Fibroblast of pulmonary artery (primary cell): ENCODE measurements around the gene ENAH.

Source experiments
- DNase-seq: peaks from one replicate; pipeline ENCODE4 v3.0.0-alpha.2; 2010; ENCODE audit warnings: low read depth
- H3K4me3 ChIP-seq: replicated peaks from 2 replicates; pipeline ENCODE4 v1.5.1; 2011; ENCODE audit warnings: low read depth, mild to moderate bottlenecking, control low read depth, low read length, moderate library complexity
- TF ChIP-seq, protein P1 (sequence below): IDR thresholded peaks from 2 replicates; pipeline ENCODE4 v1.5.1; 2011; ENCODE audit warnings: mild to moderate bottlenecking, control low read depth, low read length, inconsistent platforms; ENCODE audit errors: missing control alignments

The ENAH gene

DNA sequence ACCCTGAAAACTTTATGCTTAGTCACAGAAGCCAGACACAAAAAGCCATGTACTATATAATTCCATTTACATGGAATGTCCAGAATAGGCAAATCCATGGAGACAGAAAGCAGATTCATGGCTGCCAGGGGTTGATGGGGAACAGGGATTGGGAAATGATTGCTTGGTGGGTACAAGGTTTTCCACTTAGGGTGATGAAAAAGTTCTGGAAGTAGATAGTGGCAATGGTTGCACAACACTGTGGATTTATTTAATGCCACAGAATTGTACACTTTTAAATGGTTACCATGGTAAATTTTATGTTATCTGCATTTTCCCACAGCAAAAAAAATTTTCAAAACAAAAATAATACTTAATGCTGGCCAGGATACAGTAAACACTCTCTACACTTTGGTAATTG is 40.6 kb downstream of the ENAH start:
- TF ChIP-seq, protein P1, sequence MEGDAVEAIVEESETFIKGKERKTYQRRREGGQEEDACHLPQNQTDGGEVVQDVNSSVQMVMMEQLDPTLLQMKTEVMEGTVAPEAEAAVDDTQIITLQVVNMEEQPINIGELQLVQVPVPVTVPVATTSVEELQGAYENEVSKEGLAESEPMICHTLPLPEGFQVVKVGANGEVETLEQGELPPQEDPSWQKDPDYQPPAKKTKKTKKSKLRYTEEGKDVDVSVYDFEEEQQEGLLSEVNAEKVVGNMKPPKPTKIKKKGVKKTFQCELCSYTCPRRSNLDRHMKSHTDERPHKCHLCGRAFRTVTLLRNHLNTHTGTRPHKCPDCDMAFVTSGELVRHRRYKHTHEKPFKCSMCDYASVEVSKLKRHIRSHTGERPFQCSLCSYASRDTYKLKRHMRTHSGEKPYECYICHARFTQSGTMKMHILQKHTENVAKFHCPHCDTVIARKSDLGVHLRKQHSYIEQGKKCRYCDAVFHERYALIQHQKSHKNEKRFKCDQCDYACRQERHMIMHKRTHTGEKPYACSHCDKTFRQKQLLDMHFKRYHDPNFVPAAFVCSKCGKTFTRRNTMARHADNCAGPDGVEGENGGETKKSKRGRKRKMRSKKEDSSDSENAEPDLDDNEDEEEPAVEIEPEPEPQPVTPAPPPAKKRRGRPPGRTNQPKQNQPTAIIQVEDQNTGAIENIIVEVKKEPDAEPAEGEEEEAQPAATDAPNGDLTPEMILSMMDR, result no peak
- no peak overlapping the region for H3K4me3 ChIP-seq
- peak; percentile 82 for DNase-seq

DNA sequence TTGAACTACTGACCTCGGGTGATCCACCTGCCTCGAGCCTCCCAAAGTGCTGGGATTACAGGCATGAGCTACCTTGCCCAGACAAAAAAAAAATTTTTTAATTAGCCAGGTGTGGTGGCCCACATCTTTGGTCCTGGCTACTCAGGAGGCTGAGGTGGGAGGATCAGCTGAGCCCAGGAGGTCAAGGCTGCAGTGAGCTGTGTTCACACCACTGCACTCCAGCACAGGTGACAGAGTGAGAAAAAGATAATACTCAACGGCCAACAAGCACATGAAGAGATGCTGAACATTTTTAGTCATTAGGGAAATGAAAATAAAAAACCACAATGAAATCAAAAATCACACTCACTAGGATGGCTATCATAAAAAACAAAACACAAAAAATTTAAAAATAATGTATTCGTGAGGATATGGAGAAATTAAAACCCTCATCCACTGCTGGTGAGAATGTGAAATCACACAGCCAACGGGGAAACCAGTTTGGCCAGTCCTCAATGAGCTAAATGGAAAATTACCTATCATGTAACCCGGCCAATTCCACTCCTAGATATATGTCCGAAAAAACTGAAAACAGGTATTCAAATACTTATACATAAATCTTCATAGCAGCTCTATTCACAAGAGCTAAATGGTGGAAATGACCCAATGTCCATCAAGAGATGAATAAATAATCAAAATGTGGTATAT is 41.2 kb downstream of the ENAH start:
- no peak for DNase-seq
- TF ChIP-seq, protein P1, result no peak
- H3K4me3 ChIP-seq, result no peak overlapping the region

- H3K4me3 ChIP-seq, result no peak overlapping the region
- TF ChIP-seq, protein P1, result no peak
- no peak for DNase-seq
Observed at GRCh38 chr1:225610539-225610938, 42.4 kb downstream of the ENAH start.

- no peak overlapping the region for H3K4me3 ChIP-seq
- TF ChIP-seq, protein P1, result no peak
- no peak for DNase-seq
Observed at GRCh38 chr1:225608014-225608796, 44.7 kb downstream of the ENAH start.

DNA sequence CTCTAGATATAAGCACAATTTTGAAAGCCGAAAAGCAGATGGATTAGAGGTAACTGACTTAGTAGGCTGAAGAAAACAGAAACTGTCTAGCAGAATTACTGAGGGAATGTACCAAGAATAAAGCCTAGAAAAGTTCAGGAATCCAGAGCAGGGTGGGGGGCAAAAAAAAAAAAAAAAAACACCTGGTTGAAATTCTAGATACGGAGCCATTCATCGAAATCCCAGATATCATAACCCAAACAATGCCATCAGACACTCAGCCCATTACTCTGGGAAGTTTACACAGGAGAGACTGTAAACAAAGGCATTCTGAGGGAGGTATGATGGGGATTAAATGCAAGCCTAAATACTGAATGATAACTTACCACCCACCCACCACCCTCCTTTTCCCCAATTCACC is 45.6 kb downstream of the ENAH start:
- no peak overlapping the region for H3K4me3 ChIP-seq
- TF ChIP-seq, protein P1, result no peak
- DNase-seq, result no peak

GRCh38 chr1:225603538-225604354 is 49.2 kb downstream of the ENAH start:
- TF ChIP-seq, protein P1, result no peak
- DNase-seq, result peak; percentile 64
- no peak overlapping the region for H3K4me3 ChIP-seq
